HG03575 (cell line): ENCODE measurements around the gene DDTL.
"Not testable (repeated sequence)": the region's sequence is repeated elsewhere in the genome, so short reads cannot be mapped to it uniquely, and the experiment has no call there.

Experiments used
- ATAC-seq: cut with Tn5 transposase; IDR thresholded peaks from one replicate; pipeline ENCODE4 v1.9.1; 2021; ENCODE audit not compliant: unreplicated experiment, insufficient number of reproducible peaks, low FRiP score; ENCODE audit errors: extremely low read depth

Gene DDTL

DNA sequence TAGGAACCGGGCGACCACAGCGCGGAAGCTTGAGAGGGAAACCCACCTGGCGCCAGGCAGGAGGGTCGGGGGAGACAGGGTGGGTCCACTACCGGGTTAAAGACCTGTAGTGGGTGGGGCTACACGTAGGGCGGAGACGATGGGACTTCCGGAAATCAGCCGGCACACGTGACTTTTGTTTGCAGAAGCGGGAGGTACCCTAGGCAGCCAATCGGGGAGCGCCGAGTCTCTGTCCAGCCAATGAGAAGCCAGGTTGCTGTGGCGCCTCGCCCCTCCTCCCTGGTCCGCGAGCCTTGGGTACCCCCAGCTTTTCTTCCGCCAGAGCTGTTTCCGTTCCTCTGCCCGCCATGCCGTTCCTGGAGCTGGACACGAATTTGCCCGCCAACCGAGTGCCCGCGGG is at the start of gene DDTL:
Gene DDTL, plus strand, starts transcription at position 321 of the 400 bp plus-strand sequence. Its CDS starts 27 bp downstream, at position 348.
- peak; percentile 59 for ATAC-seq

DNA sequence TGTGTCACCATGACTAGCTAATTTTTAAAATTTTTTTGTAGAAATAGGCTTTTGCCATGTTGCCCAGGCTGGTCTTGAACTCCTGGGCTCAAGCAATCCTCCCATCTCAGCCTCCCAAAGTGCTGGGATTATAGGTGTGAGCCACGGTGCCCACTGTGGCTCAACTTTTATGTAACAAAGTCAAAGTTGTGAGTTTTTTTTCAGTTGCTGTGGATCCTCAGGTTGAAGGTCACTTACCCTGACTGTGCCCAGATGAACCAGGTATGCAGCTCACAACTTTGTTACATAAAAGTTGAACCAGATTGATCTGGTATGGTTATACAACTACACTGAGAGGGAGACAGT is 46.4 kb upstream of the DDTL start:
- not testable (repeated sequence) for ATAC-seq

DNA sequence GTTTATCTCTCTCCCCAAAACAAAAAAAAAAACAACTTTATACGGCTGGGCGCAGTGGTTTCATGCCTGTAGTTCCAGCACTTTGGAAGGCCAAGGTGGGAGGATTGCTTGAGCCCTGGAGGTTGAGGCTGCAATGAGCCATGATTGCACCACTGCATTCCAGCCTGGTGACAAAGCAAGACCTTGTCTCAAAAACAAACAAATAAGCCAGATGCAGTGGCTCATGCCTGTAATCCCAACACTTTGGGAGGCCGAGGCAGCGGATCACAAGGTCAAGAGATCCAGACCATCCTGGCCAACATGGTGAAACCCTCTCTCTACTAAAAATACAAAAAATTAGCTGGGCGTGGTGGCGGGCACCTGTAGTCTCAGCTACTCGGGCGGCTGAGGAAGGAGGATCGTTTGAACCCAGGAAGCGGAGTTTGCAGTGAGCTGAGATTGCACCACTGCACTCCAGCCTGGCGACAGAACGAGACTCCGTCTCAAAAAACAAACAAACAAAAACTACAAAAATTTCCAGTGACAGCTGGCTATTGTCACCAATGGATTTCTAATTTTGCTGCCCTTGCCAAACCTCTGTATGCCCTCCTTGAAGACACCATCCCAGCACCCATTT is 45.0 kb upstream of the DDTL start:
- ATAC-seq: not testable (repeated sequence)

DNA sequence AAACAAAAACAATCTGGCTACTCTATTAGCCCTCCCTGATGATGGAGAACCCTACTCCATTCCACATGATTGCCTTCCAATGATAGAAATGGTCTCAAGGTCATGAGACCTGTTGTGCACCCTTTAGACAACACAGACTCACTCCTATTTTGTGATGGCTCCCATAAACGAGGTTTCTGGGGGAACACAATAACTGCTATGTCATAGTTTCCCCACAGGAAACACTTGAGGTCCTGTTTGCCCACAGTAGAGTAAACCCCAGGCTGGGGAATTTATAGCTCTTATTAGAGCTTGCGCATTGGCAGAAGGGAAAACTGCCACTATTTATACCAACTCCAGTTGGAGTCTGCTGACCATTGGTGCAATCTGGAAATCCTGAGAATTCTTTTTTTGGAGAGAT is 43.8 kb upstream of the DDTL start:
- ATAC-seq: no peak

DNA sequence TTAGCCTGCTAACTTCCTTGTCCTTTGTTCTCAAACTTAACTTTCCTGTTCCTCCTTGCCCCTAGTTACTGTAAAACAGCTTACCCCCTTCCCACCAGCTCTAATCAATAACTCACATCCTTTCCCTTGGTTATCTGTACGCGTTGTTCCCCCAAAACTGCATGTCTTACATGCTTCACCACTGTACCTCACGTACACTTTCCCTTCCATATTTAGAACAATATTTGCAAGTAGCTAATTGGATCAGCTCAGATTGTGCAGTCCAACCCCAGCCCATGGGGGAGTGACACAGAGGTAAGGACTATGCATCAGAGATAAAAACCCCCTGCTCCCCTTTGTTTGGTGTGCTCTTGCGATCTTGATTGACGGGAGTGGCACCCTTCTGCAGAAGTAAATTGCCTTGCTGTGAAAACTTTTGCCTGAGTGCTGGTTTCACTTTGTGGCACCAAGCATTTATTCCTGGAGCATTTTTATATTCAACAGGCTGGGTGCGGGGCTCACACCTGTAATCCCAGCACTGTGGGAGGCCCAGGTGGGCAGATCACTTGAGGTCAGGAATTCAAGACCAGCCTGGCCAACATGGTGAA is 41.6 kb upstream of the DDTL start:
- ATAC-seq: no peak

DNA sequence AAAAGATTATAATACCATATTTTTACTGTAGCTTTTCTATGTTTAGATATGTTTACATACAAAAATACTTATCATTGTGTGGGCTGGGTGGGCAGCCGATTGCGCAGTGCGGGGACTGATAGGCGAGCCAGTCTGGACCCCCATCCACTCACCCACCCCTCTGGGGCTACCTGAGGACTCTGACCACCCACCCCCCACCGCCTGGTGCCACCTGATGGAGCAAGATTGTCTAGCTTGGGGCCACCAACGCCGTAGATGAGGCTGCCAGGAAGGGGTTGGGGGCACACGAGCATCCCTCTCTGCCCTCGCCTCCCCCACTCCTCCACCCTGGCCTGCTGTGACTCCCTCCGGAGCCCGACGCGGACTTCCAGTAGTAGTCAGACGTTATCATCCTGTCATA is 40.1 kb upstream of the DDTL start:
- ATAC-seq: no peak

DNA sequence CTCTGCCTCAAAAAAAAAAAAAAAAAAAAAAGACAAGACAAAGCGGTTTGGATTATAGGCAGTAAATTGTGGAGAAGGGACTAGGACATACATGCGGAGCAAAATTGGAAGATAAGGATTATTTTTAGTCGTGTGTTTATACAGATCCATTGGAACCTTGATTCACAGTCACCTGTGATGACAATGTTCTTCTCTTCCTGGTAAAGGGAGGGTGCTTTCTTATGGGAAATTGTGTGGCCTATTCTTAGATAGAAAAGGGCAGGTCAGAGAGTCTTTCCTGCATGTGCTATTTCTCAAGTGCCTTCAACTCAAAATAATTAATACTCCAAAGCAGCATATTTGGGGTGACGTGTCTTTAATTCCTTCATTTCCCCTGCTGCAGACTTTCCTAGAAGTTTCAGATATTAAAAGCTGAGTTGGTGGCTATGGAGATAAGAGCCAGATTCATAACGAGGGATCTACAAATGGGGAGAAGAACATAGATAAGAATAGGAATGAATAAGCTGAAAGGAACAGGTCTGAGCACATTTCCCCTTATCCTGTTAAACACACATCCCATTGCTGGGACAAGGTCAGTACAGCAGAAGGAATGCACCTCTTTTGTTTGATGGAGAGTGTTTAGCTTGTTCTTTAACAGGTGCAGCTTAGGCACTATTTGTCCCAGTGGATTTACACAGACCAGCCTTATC is 28.2 kb upstream of the DDTL start:
- ATAC-seq: no peak

DNA sequence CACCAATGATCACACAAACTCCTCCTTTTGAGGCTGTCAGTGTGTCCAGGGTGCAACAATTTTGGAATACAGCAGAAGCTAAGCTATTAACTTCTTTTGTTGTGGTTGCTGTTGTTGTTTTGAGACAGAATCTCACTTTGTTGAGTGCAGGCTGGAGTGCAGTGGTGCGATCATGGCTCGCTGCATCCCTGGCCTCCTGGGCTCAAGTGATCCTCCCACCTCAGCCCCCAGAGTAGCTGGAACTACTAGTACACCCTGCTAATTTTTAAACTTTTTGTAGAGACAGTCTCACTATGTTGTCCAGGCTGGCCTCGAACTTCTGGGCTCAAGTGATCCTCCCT is 27.7 kb upstream of the DDTL start:
- no peak for ATAC-seq

DNA sequence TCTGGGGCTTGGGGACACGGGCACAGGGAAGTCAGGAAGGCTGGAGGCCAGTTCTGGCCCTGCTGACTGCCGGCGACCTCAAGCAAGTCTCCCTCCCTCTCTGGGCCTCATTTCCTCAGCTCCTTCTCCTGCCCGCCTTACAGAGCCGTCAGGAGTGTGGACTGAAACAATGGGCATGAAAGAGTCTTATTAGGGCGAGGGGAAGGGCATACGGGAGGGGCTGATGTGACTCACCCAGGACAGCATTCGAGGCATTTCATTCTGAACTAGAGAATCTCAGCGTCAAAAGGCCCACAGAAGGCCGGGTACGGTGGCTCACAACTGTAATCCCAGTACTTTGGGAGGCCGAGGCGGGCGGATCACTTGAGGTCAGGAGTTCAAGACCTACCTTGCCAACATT is 26.5 kb upstream of the DDTL start:
- not testable (repeated sequence) for ATAC-seq

DNA sequence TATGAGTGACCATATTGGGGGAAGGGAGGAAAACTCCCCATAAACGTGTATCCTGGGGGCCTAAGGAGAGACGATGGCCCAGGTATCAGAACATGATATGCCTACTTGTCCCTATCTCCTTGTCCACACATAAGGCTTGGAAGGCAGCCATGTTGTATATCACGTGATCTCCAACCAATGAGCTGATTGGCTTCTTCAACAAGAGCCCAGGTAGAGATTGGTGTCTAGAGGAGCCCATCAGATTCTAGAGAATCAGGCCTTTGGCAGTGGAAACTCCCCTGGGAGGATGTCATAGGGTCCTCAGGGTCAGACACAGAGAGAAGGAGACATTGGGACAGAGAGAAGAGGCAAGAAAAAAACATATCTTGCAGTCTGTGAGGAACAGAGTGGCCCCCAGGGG is 19.3 kb upstream of the DDTL start:
- ATAC-seq: not testable (repeated sequence)

DNA sequence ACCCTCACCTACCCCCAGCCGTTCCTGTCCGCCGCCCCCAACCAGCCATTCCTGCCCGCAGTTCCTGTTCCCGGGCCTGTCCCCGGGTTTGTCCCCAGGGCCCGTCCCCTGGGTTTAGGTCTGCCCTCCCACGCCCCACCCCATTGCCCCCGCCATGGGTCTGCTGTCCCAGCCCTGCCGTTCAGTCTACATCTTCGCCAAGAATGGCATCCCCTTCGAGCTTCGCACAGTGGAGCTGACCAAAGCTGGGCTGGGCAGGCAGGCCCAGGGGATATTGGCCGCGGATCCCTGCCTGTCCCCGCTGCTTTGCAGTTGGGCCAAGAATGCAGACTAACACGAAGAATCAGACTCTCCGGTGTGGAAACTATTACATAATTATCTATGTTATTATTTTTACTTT is 16.9 kb upstream of the DDTL start:
- ATAC-seq: not testable (repeated sequence)

DNA sequence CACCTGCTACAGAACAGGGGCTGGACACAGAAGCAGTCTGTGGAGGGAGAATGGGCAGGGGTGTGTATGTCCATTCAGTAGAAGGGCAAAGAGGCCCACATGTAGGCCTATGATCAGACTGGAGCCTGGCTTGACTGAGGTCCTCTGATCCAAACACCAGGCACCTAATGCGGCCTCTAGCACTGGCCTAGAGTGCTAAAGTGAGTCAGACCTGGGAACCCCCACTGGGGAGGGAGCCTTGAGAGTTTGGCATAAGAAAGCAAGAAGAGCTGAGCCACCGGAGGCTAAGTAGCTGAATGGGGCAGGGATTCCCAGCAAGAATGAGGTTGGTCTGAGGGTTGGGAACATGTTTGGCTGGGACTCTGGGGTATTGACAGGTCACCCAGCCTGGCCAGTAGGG is 15.3 kb upstream of the DDTL start:
- not testable (repeated sequence) for ATAC-seq

DNA sequence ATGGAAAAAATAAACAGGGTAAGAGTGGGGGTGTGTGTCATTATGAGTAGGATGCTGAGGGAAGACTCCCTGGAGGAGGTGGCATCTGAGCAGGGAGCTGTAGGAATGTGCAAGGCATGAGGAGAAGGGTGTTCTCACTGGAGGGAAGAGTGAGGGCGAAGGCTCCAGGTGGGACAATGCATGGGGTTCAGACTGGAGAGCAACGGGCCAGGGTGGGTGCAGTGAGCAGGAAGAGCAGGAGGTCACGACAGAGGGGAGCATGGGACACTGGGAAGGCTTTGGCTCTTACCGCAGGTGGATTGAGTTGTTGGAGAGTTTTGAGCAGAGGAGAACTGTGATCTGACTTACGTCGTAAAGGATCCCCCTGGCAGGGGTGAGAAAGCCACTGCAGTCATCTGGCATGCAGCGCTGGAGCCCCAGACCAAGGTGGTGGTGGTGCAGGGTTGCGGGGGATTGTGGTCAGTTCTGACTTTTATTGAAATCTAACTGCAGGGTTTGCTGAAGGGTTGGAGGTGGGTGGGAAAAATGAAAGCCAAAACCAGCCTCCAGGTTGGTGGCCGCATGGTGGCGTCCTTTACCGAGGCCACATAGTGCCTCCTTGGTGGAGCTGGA is 13.8 kb upstream of the DDTL start:
- ATAC-seq: not testable (repeated sequence)

DNA sequence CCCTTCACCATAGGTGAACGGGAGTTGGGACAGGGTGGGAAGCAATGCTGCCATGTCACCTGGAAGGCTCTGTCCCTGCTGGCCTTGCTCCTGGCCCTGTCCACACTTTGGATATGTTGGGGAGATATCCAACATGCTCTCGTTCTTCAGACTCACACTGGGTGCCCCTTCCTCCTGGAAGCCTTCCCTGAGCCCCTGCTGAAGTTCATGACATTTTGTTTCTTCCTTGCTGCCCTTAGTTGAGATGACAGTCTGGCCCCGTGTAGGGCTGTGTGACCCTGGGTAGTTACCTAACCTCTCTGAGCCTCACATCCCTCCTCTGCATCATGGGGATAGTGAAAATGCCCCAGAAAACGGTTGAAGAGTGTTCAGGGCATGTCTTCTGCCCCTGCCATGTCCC is 13.2 kb upstream of the DDTL start:
- not testable (repeated sequence) for ATAC-seq

DNA sequence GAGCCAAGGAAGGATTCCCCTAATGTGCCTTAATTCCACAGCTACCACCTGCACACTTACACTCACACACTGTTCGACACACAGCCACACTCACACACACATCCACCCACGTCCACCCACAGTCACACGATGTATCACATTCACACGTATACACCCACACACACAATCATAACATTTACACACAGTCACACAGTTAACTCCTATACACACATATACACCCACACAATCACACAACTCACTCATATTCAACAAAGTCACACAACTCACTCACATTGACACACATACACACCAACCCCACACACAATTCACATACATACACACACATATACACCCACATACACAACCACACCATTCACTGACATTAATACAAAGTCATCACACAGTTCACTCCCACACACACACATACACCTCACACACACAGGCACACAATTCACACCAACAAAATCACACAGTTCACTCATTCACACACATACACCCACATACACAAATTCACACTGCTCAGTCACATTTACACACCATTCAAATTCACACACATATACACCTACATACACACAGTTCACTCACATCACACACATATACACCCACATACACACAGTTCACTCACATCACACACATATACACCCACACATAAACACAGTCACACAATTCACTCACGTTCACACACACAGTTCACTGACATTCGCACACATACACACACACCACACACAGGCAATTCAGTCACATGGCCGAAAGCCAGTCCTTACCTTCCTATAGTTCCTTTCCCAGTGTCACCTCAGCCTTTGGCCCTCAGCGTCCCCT is 12.3 kb upstream of the DDTL start:
- ATAC-seq: not testable (repeated sequence)

DNA sequence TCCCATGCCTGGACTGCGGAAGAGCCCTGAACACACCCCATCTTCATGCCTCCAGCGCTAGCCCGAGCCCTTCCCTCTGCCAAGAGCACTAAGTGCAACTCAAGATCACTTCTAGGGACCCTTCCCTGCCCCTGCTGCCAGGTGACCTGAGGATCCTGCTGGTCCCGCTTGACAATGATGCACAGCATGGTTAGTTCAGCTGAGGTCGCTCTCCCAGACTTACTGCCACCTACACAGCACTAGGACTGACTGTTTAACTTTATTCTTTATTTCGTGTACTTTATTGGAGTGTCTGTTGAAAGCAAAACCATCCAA is 11.7 kb upstream of the DDTL start:
- not testable (repeated sequence) for ATAC-seq

DNA sequence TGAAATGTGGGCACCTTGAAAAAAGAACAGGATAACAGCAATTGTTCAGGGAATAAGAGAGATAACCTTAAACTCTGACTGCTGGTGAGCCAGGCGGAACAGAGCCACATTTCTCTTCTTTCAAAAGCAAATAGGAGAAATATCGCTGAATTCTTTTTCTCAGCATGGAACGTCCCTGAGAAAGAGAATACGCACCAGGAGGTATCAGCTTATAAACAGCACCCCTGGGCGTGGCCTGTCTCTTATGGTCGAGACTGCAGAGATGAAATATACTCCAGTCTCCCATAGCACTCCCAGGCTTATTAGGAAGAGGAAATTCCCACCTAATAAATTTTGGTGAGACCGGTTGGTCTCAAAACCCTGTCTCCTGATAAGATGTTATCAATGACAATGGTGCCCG is 10.8 kb upstream of the DDTL start:
- not testable (repeated sequence) for ATAC-seq

DNA sequence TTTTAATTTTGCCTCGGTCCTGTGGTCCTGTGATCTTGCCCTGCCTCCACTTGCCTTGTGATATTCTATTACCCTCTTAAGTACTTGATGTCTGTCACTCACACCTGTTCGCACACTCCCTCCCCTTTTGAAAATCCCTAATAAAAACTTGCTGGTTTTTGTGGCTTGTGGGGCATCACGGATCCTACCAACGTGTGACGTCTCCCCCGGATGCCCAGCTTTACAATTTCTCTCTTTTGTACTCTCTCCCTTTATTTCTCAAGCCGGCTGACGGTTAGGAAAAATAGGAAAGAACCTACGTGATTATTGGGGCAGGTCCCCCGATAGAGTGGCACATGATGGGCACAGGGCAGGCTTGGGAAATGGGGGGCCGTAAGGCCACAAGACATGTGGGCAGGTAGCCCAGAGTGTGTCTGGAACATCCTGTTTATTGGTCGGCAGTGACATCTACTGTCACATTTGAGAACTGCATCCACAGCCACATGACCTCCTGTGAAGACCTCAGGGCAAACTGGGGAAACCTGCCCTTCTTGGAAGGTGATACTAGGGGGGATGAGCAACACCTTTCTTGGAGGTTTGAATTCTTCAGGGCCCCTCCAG is 10.3 kb upstream of the DDTL start:
- ATAC-seq: not testable (repeated sequence)

DNA sequence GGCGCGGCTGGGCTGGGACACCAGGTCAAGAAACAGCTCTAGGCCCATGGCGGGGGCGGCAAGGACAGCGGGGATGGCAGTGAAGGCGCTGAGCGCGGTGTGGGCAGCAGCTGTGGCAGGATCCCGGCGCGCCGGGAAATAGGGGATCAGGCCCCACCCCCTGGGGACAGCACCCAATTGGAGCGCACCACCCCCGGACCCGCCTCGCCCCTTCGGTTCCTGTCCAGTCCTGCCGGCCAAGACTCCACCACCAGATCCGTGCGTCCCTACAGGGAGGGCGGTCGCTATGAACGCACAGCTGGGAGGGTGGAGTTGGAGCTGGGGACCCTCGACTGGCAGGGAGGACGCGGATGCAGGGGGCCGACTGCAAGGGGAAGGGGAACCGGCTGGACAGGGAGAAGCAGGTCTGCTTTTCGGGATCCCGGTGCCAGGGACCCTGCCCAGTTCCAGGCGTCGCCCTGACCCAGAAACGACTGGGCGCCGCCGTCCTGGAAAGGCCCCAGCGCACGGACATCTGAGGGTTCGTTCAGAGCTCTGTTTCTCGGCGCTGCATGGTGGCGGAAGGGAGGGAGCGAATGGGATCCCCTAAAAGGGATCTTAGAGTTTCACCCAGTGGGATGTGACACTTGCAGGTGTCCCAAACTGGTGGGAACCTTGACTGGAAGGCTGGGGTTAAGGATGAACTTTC is 5.5 kb upstream of the DDTL start, which contains the start of gene GSTT2B:
Gene GSTT2B, minus strand, starts transcription at position 112 of the 688 bp plus-strand sequence. Its CDS starts 64 bp downstream, at position 48.
- not testable (repeated sequence) for ATAC-seq
